ENCODE data around the gene PIP5K1C.

- no peak for TF ChIP-seq CTCF (conservative IDR thresholded peaks at IDR 0.05; ENCODE audit: low read depth, low read length)
- TF ChIP-seq EZH2 (IDR thresholded peaks at IDR 0.05; ENCODE audit: borderline replicate concordance, low read depth, low read length, poor library complexity, severe bottlenecking), result no peak
Measured at GRCh38 chr19:3723110-3723488, 22.8 kb upstream of the PIP5K1C start.
